Calu3 (cell line): ENCODE measurements around the gene ZBTB21. TPM values are rescaled to one million over a fixed set of nuclear protein-coding genes. Genes with fewer than 3 reads are reported as not detected.

Experiments
- Bru-seq: library from RNA; stranded (reverse); fragments of 400-500 nt; gene quantifications from one replicate; lab custom pipeline; 2021; lab: Mats Ljungman, UMichigan
- BruChase-seq, 2 experiments: library from RNA; stranded (reverse); fragments of 400-500 nt; gene quantifications; one replicate each; lab custom pipeline; 2021; lab: Mats Ljungman, UMichigan
- BruUV-seq: library from RNA; stranded (reverse); fragments of 400-500 nt; replicated peaks from 2 replicates; lab custom pipeline; 2021; lab: Mats Ljungman, UMichigan
- CTCF ChIA-PET: fragments of 300-600 bp; sonication (Branson Sonifier 250); formaldehyde crosslinking; loops from one replicate; lab custom pipeline; 2022; ENCODE audit warnings: antibody characterized with exemption; lab: Charles Lee
- DNase-seq: peaks from one replicate; pipeline ENCODE4 v3.0.0; 2022
- H3K27ac Mint-ChIP-seq: one replicate; pipeline ENCODE4 v1.8.0; 2022; ENCODE audit warnings: mixed read lengths; ENCODE audit not compliant: unreplicated experiment
- H3K27me3 Mint-ChIP-seq: one replicate; pipeline ENCODE4 v1.8.0; 2022; ENCODE audit warnings: mixed read lengths; ENCODE audit not compliant: unreplicated experiment
- H3K36me3 Mint-ChIP-seq: one replicate; pipeline ENCODE4 v1.8.0; 2022; ENCODE audit warnings: mild to moderate bottlenecking, moderate library complexity, mixed read lengths; ENCODE audit not compliant: insufficient read depth, unreplicated experiment
- H3K4me1 Mint-ChIP-seq: one replicate; pipeline ENCODE4 v1.8.0; 2022; ENCODE audit warnings: mild to moderate bottlenecking, low read depth, mixed read lengths; ENCODE audit not compliant: unreplicated experiment
- H3K4me3 Mint-ChIP-seq: one replicate; pipeline ENCODE4 v1.8.0; 2022; ENCODE audit warnings: mild to moderate bottlenecking, low read depth, moderate library complexity, mixed read lengths; ENCODE audit not compliant: unreplicated experiment
- H3K9me3 Mint-ChIP-seq: one replicate; pipeline ENCODE4 v1.8.0; 2022; ENCODE audit warnings: low read depth, mixed read lengths; ENCODE audit not compliant: unreplicated experiment
- intact Hi-C: fragments of 100-400 bp; cut with micrococcal nuclease; formaldehyde crosslinking; loops from one replicate; pipeline ENCODE4 v1.10.0; 2022; ENCODE audit not compliant: unreplicated experiment
- long read RNA-seq: library from polyadenylated mRNA; stranded (forward); transcript quantifications from one replicate; pipeline ENCODE4 v2.0.0, GENCODE V29; 2022
- total RNA-seq: library from RNA; stranded (reverse); gene quantifications from 2 replicates; pipeline ENCODE4 v1.2.3, GENCODE V29; 2022
- TF ChIP-seq, protein P1 (sequence below): fragments of 200-600 bp; IDR thresholded peaks from one replicate; pipeline ENCODE4 v1.8.0; 2022; ENCODE audit warnings: antibody characterized with exemption; ENCODE audit not compliant: unreplicated experiment

The ZBTB21 gene
- total RNA-seq (14.5 and 17.3 TPM in 2 replicates), Bru-seq, nascent RNA (percentile 73 among the genes with signal in this experiment), BruChase-seq, experiment 1, labeled RNA remaining after a 6-hour chase (percentile 71 among the genes with signal in this experiment), BruChase-seq, experiment 2, labeled RNA remaining after a 2-hour chase (percentile 83 among the genes with signal in this experiment)
- long read RNA-seq, full-length matches to known transcripts: 3 of 5 reads
- long read RNA-seq, partial matches to known transcripts: 1 of 5 reads
- long read RNA-seq, other reads (novel, unspliced or antisense): 1 of 5 reads

DNA sequence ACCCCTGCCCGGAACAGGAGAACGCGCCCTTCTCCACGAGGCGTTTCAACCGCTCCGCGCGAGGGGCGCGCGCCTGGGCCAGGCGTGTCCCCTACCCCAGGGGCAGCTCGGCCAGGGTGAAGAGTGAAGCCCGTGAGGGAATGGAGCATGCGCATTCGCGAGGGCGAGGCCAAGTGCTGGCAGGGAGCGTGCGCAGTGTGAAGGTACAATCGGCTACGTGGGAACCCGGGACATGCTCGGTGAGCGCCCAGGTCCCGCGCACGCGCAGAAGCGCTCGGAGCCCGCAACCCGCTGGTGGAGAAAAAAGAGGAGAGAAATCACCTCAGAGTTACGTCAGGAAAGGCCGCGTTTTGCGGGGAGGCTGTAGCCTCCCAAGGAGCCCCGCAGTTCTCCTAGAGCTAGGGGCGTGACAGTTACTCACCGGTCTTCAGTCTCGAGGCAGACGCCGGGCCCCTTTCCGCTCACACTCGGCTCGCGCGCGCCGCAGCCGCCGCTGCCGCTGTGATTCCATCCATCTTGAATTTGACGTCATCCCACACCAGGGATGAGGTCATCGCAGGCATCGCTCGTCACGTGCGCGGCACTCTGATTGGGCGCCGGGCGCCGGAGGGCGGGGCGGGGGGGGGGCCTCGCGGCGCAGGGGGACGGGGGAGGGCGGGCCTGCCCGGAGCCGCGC, at the start of gene ZBTB21:
ZBTB21 (minus strand) TSS at position 530 of the 676 bp plus-strand sequence. CDS start 16,265 bp downstream, outside the sequence.
- intact Hi-C loops: loop anchor here (5.0 kb wide), 1 partner anchor 107 kb away; no protein-coding TSS in a partner anchor

DNA sequence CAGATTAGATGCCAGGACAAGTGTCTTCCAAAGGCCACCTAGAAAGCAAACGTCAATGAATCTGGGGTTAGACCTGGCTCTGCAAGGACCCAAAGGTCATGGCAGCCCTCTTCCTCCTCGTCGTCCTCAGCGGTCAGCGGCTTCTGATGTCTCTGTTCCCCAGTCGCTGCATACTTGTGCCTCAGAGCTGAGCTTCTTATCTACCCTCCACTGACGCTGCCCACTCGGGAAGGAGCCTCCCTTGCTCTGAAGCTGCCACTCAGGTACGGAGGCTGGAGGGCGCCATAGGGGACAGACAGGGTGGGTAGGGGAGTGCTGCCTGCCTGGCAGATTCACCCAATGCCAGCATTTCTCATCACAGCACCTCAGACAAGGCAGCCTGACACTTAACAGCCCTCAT, 49.6 kb upstream of the ZBTB21 start:
- H3K9me3 Mint-ChIP-seq: peaks cover 3% of the 10 kb centered on the region
- no peaks in the 10 kb centered on the region for H3K27me3 Mint-ChIP-seq
- DNase-seq: no peak
- TF ChIP-seq, protein P1, sequence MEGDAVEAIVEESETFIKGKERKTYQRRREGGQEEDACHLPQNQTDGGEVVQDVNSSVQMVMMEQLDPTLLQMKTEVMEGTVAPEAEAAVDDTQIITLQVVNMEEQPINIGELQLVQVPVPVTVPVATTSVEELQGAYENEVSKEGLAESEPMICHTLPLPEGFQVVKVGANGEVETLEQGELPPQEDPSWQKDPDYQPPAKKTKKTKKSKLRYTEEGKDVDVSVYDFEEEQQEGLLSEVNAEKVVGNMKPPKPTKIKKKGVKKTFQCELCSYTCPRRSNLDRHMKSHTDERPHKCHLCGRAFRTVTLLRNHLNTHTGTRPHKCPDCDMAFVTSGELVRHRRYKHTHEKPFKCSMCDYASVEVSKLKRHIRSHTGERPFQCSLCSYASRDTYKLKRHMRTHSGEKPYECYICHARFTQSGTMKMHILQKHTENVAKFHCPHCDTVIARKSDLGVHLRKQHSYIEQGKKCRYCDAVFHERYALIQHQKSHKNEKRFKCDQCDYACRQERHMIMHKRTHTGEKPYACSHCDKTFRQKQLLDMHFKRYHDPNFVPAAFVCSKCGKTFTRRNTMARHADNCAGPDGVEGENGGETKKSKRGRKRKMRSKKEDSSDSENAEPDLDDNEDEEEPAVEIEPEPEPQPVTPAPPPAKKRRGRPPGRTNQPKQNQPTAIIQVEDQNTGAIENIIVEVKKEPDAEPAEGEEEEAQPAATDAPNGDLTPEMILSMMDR: no peak
- no peak overlapping the region for H3K27ac Mint-ChIP-seq
- BruUV-seq: no TSS peak
- H3K4me1 Mint-ChIP-seq: peaks cover 29% of the 10 kb centered on the region
- CTCF ChIA-PET: no interaction called here
- H3K4me3 Mint-ChIP-seq: no peak overlapping the region
- peaks cover 10% of the 10 kb centered on the region for H3K36me3 Mint-ChIP-seq
- intact Hi-C loops: no loop called here

More for the DNA sequence above, at the start of gene ZBTB21:
- H3K9me3 Mint-ChIP-seq: no peaks in the 10 kb centered on the region
- DNase-seq: peak; percentile 94
- peak within 1 kb of the TSS; percentile 94 for H3K4me3 Mint-ChIP-seq
- CTCF ChIA-PET: interaction anchor here (0.9 kb wide), 1 partner anchor 86 kb away, joined by 3 read pairs; no protein-coding TSS in a partner anchor
- H3K4me1 Mint-ChIP-seq: peaks cover 8% of the 10 kb centered on the region
- BruUV-seq: no TSS peak
- H3K36me3 Mint-ChIP-seq: peaks cover 37% of the 10 kb centered on the region
- peaks cover 22% of the 10 kb centered on the region for H3K27me3 Mint-ChIP-seq
- H3K27ac Mint-ChIP-seq: peak within 1 kb of the TSS; percentile 98
- TF ChIP-seq, protein P1: peak; percentile 6

DNA sequence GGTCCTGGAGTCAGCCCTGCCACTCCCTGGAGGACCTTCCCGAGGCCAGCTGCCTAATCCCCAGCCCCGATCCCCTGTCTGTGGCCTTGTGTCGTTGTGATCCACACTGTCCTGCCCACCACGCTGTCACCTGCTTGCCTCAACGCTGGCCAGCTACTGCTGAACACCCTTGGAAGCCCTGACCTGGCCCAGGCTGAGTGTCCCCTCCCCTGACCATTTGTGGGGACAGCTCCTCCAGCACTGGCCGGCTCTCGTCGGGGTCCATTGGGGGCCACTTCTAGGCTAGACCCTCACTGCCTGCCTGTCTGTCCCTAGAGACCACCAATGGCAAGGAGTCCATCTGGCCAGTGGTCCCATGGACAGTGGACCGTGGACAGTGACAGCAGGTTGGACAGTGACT, 49.0 kb upstream of the ZBTB21 start:
- CTCF ChIA-PET: no interaction called here
- H3K27me3 Mint-ChIP-seq: no peaks in the 10 kb centered on the region
- no peak for DNase-seq
- intact Hi-C loops: no loop called here
- no peak overlapping the region for H3K27ac Mint-ChIP-seq
- no TSS peak for BruUV-seq
- peaks cover 8% of the 10 kb centered on the region for H3K36me3 Mint-ChIP-seq
- TF ChIP-seq, protein P1: no peak
- no peak overlapping the region for H3K4me3 Mint-ChIP-seq
- peaks cover 24% of the 10 kb centered on the region for H3K4me1 Mint-ChIP-seq
- peaks cover 3% of the 10 kb centered on the region for H3K9me3 Mint-ChIP-seq

DNA sequence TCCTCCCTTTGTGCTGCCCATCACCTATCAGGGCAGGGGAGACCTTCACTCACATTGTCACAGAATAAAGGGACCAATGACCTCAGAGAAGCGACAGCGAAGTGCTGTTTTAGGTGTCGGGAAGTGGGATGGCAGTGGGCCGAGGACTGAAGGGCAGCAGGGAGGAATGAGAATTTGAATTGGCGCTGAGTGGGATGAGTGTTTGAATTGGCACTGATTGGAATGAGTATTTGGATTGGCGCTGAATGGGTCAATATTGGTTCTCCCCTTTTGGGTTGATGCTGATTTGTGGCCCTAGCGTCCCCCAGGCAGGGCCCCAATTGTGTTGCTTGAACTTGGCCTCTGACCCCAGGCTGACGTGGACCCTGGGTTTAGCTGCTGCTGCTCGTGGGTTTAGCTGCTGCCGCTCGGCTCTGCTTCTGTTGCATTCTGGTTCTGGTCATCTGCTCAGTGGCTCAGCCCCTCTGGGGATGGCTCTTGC, 48.5 kb upstream of the ZBTB21 start:
- DNase-seq: no peak
- Mint-ChIP-seq H3K27ac (no peak overlapping the region), H3K4me1 (peaks cover 21% of the 10 kb centered on the region), H3K4me3 (no peak overlapping the region), H3K9me3 (peaks cover 3% of the 10 kb centered on the region), H3K36me3 (peaks cover 6% of the 10 kb centered on the region), H3K27me3 (no peaks in the 10 kb centered on the region)
- no TSS peak for BruUV-seq
- CTCF ChIA-PET: no interaction called here
- intact Hi-C loops: no loop called here
- TF ChIP-seq, protein P1: no peak
